Measurements from ENCODE around the gene GALNT15. TPM values are rescaled to one million over a fixed set of nuclear protein-coding genes. Genes with fewer than 3 reads are reported as not detected.
A peak's percentile ranks its signal among the peaks of the same experiment; 100 is the strongest.

GALNT15 gene
- total and polyA plus RNA-seq, 5 experiments from 2014 or later: not detected

GRCh38 chr3:16255326-16255725 lies 80.8 kb downstream of the GALNT15 start:
- H3K4me1 Mint-ChIP-seq: peaks cover 6 to 12% (median 9%) of the 10 kb centered on the region in 4 donors
- no peak overlapping the region for H3K27ac Mint-ChIP-seq
- POLR2A ChIA-PET: interaction anchor here (1.5 kb wide), 1 partner anchor 12 kb away, joined by 3 read pairs; no protein-coding TSS in a partner anchor
- no peak for DNase-seq
- H3K27me3 Mint-ChIP-seq: no peaks in the 10 kb centered on the region
- peaks cover 0 to 20% (median 2%) of the 10 kb centered on the region in 3 donors for H3K36me3 Mint-ChIP-seq
- no peak for ATAC-seq
- no peak overlapping the region for H3K4me3 Mint-ChIP-seq
- no peaks in the 10 kb centered on the region for H3K9me3 Mint-ChIP-seq

GRCh38 chr3:16255726-16256125 lies 81.2 kb downstream of the GALNT15 start:
- Mint-ChIP-seq H3K27me3 (no peaks in the 10 kb centered on the region), H3K27ac (no peak overlapping the region), H3K4me3 (no peak overlapping the region), H3K9me3 (no peaks in the 10 kb centered on the region), H3K4me1 (peaks cover 6 to 12% (median 9%) of the 10 kb centered on the region in 4 donors), H3K36me3 (peaks cover 0 to 22% (median 2%) of the 10 kb centered on the region in 3 donors)
- no peak for DNase-seq
- no peak for ATAC-seq
- POLR2A ChIA-PET: interaction anchor here (1.5 kb wide), 1 partner anchor 12 kb away, joined by 3 read pairs; no protein-coding TSS in a partner anchor

GRCh38 chr3:16257309-16257708 lies 82.8 kb downstream of the GALNT15 start:
- DNase-seq (no peak), ATAC-seq (no peak)
- Mint-ChIP-seq H3K27me3 (no peaks in the 10 kb centered on the region), H3K9me3 (no peaks in the 10 kb centered on the region), H3K27ac (peak overlapping the region in 1 of 10 donors; percentile 70), H3K4me1 (peaks cover 6 to 12% (median 9%) of the 10 kb centered on the region in 4 donors), H3K36me3 (peaks cover 0 to 27% (median 2%) of the 10 kb centered on the region in 3 donors), H3K4me3 (no peak overlapping the region)
- POLR2A ChIA-PET: no interaction called here

- H3K4me3 Mint-ChIP-seq: no peak overlapping the region
- peaks cover 6 to 12% (median 9%) of the 10 kb centered on the region in 4 donors for H3K4me1 Mint-ChIP-seq
- DNase-seq (no peak), ATAC-seq (no peak)
- H3K27ac Mint-ChIP-seq: peak overlapping the region in 2 of 10 donors; percentile 19 to 28
- H3K36me3 Mint-ChIP-seq: peaks cover 0 to 27% (median 2%) of the 10 kb centered on the region in 3 donors
- no peaks in the 10 kb centered on the region for H3K9me3 Mint-ChIP-seq
- no peaks in the 10 kb centered on the region for H3K27me3 Mint-ChIP-seq
- POLR2A ChIA-PET: no interaction called here
These were observed 83.7 kb downstream of the GALNT15 start for GRCh38 chr3:16258177-16258576.

GRCh38 chr3:16258866-16259265 lies 84.4 kb downstream of the GALNT15 start:
- no peak overlapping the region for H3K4me3 Mint-ChIP-seq
- ATAC-seq (peak; percentile 33 to 35), DNase-seq (no peak)
- peak overlapping the region in 5 of 10 donors; percentile 4 to 36 (median 28) for H3K27ac Mint-ChIP-seq
- peaks cover 7 to 13% (median 10%) of the 10 kb centered on the region in 4 donors for H3K4me1 Mint-ChIP-seq
- POLR2A ChIA-PET: no interaction called here
- H3K9me3 Mint-ChIP-seq: no peaks in the 10 kb centered on the region
- peaks cover 0 to 27% (median 2%) of the 10 kb centered on the region in 3 donors for H3K36me3 Mint-ChIP-seq
- H3K27me3 Mint-ChIP-seq: no peaks in the 10 kb centered on the region

GRCh38 chr3:16260046-16260445 lies 85.6 kb downstream of the GALNT15 start:
- Mint-ChIP-seq H3K27ac (no peak overlapping the region), H3K4me3 (no peak overlapping the region), H3K27me3 (peaks cover 0 to 3% (median 0%) of the 10 kb centered on the region in 5 donors), H3K9me3 (no peaks in the 10 kb centered on the region), H3K4me1 (peaks cover 11 to 18% (median 16%) of the 10 kb centered on the region in 4 donors), H3K36me3 (peaks cover 0 to 27% (median 2%) of the 10 kb centered on the region in 3 donors)
- POLR2A ChIA-PET: interaction anchor here (0.6 kb wide), 1 partner anchor 255 kb away, joined by 3 read pairs; no protein-coding TSS in a partner anchor
- DNase-seq: no peak
- no peak for ATAC-seq

- DNase-seq: no peak
- H3K9me3 Mint-ChIP-seq: no peaks in the 10 kb centered on the region
- peaks cover 15 to 39% (median 27%) of the 10 kb centered on the region in 4 donors for H3K4me1 Mint-ChIP-seq
- POLR2A ChIA-PET: interaction anchor here (0.6 kb wide), 1 partner anchor 19 kb away, joined by 4 read pairs; no protein-coding TSS in a partner anchor
- H3K27me3 Mint-ChIP-seq: peaks cover 0 to 3% (median 0%) of the 10 kb centered on the region in 5 donors
- H3K36me3 Mint-ChIP-seq: peaks cover 0 to 23% (median 2%) of the 10 kb centered on the region in 3 donors
- H3K27ac Mint-ChIP-seq: no peak overlapping the region
- no peak for ATAC-seq
- no peak overlapping the region for H3K4me3 Mint-ChIP-seq
These were observed 87.7 kb downstream of the GALNT15 start for GRCh38 chr3:16262174-16262573.

GRCh38 chr3:16264174-16264707 lies 89.8 kb downstream of the GALNT15 start:
- POLR2A ChIA-PET: interaction anchor here (0.6 to 3.7 kb wide), 16 partner anchors 19 to 663 kb away, joined by 3 to 20 read pairs (median 4); partner anchors contain the start of genes BTD, HACL1 and RFTN1
- peak in 1 of 2 donors; percentile 2 for ATAC-seq

GRCh38 chr3:16264708-16265454 lies 90.4 kb downstream of the GALNT15 start, which contains the start of the genes DPH3 and OXNAD1:
Gene DPH3, minus strand, starts transcription at chr3:16264943. Its CDS starts 67 bp downstream, at chr3:16264876.
Gene OXNAD1, plus strand, starts transcription at chr3:16265212. Its CDS starts 5,741 bp downstream, at chr3:16270953.
- Mint-ChIP-seq H3K27ac (peak within 1 kb of the TSS; percentile 96 to 100 (median 99)), H3K27me3 (peaks cover 0 to 3% (median 0%) of the 10 kb centered on the region in 5 donors), H3K4me1 (peaks cover 16 to 38% (median 30%) of the 10 kb centered on the region in 4 donors), H3K4me3 (peak within 1 kb of the TSS; percentile 90 to 100 (median 100)), H3K9me3 (no peaks in the 10 kb centered on the region), H3K36me3 (peaks cover 0 to 18% (median 3%) of the 10 kb centered on the region in 3 donors)
- POLR2A ChIA-PET: interaction anchor here (0.6 to 3.7 kb wide), 17 partner anchors 18 to 663 kb away, joined by 3 to 20 read pairs (median 5); partner anchors contain the start of genes BTD, HACL1 and RFTN1
- peak; percentile 95 to 100 (median 99) for DNase-seq
- ATAC-seq: peak; percentile 93

More at GRCh38 chr3:16264174-16264707, 89.8 kb downstream of the GALNT15 start:
- peaks cover 17 to 38% (median 31%) of the 10 kb centered on the region in 4 donors for H3K4me1 Mint-ChIP-seq
- peak overlapping the region; percentile 96 to 100 (median 99) for H3K27ac Mint-ChIP-seq
- peak overlapping the region; percentile 90 to 100 (median 100) for H3K4me3 Mint-ChIP-seq
- peaks cover 0 to 19% (median 2%) of the 10 kb centered on the region in 3 donors for H3K36me3 Mint-ChIP-seq
- no peaks in the 10 kb centered on the region for H3K9me3 Mint-ChIP-seq
- no peak for DNase-seq
- H3K27me3 Mint-ChIP-seq: peaks cover 0 to 3% (median 0%) of the 10 kb centered on the region in 5 donors

- DNase-seq (no peak), ATAC-seq (no peak)
- Mint-ChIP-seq H3K27me3 (peaks cover 0 to 3% (median 0%) of the 10 kb centered on the region in 5 donors), H3K4me1 (peaks cover 15 to 38% (median 30%) of the 10 kb centered on the region in 4 donors), H3K36me3 (peaks cover 2 to 18% (median 6%) of the 10 kb centered on the region in 3 donors), H3K27ac (peak overlapping the region; percentile 96 to 100 (median 99)), H3K9me3 (no peaks in the 10 kb centered on the region), H3K4me3 (peak overlapping the region; percentile 90 to 100 (median 100))
- POLR2A ChIA-PET: interaction anchor here (1.1 to 3.7 kb wide), 13 partner anchors 17 to 664 kb away, joined by 3 to 20 read pairs (median 7); partner anchors contain the start of genes BTD, HACL1 and RFTN1
These were observed 90.9 kb downstream of the GALNT15 start for GRCh38 chr3:16265455-16265786.

- H3K27ac Mint-ChIP-seq: peak overlapping the region; percentile 31 to 100 (median 95)
- POLR2A ChIA-PET: interaction anchor here (0.6 to 3.7 kb wide), 4 partner anchors 20 to 544 kb away, joined by 3 to 20 read pairs (median 12); no protein-coding TSS in a partner anchor
- no peak for ATAC-seq
- peaks cover 0 to 3% (median 0%) of the 10 kb centered on the region in 5 donors for H3K27me3 Mint-ChIP-seq
- H3K36me3 Mint-ChIP-seq: peaks cover 3 to 22% (median 13%) of the 10 kb centered on the region in 3 donors
- DNase-seq: no peak
- peaks cover 15 to 38% (median 30%) of the 10 kb centered on the region in 4 donors for H3K4me1 Mint-ChIP-seq
- H3K9me3 Mint-ChIP-seq: no peaks in the 10 kb centered on the region
- H3K4me3 Mint-ChIP-seq: peak overlapping the region in 7 of 10 donors; percentile 0 to 100 (median 34)
These were observed 92.2 kb downstream of the GALNT15 start for GRCh38 chr3:16266714-16267113.

- H3K4me3 Mint-ChIP-seq: no peak overlapping the region
- POLR2A ChIA-PET: interaction anchor here (0.6 to 1.3 kb wide), 3 partner anchors 18 to 245 kb away, joined by 3 read pairs; no protein-coding TSS in a partner anchor
These were observed 96.4 kb downstream of the GALNT15 start for GRCh38 chr3:16270855-16271254.

More at GRCh38 chr3:16270855-16271254, 96.4 kb downstream of the GALNT15 start:
- Mint-ChIP-seq H3K36me3 (peaks cover 3 to 42% (median 25%) of the 10 kb centered on the region in 3 donors), H3K27ac (peak overlapping the region in 4 of 10 donors; percentile 6 to 48 (median 38)), H3K9me3 (no peaks in the 10 kb centered on the region), H3K27me3 (no peaks in the 10 kb centered on the region), H3K4me1 (peaks cover 9 to 22% (median 18%) of the 10 kb centered on the region in 4 donors)
- ATAC-seq (peak; percentile 44), DNase-seq (no peak)

Measured in naive thymus-derived CD8-positive, alpha-beta T cell (primary cell).